HepG2 (cell line): ENCODE data around the gene HES6. TPM values are rescaled to one million over a fixed set of nuclear protein-coding genes. Genes with fewer than 3 reads are reported as not detected.

Experiments
- ARID2 ChIP-seq: sonication (generic); formaldehyde crosslinking; IDR thresholded peaks from 2 replicates; pipeline ENCODE4 v1.8.1; 2022; ENCODE audit warnings: mild to moderate bottlenecking, missing genetic modification reagents, borderline replicate concordance
- CREBL2 ChIP-seq: sonication (generic); formaldehyde crosslinking; IDR thresholded peaks from 2 replicates; pipeline ENCODE4 v1.8.1; 2023; ENCODE audit warnings: missing genetic modification reagents, mild to moderate bottlenecking, borderline replicate concordance
- CTCF ChIP-seq: sonication (generic); formaldehyde crosslinking; IDR thresholded peaks from 2 replicates; pipeline ENCODE4 v1.5.0; 2020; ENCODE audit warnings: mild to moderate bottlenecking, missing genetic modification reagents, moderate library complexity
- LRRFIP1 ChIP-seq: sonication (generic); formaldehyde crosslinking; conservative IDR thresholded peaks from 2 replicates; pipeline ENCODE4 v1.4.0; 2020; ENCODE audit warnings: missing genetic modification reagents
- MAZ ChIP-seq, 2 experiments: sonication (generic) in 1 of 2; formaldehyde crosslinking in 1 of 2; IDR thresholded peaks; 2 replicates each; pipeline versions ENCODE4 v1.5.0 to v1.6.1; 2012 to 2020; ENCODE audit warnings: low read depth in 2 of 2, mild to moderate bottlenecking in 2 of 2, borderline replicate concordance in 1 of 2, improper control_type of control experiment in 1 of 2, low read length in 1 of 2, missing genetic modification reagents in 1 of 2, moderate library complexity in 1 of 2
- PHF21A ChIP-seq: sonication (generic); formaldehyde crosslinking; IDR thresholded peaks from 2 replicates; pipeline ENCODE4 v1.5.0; 2020; ENCODE audit warnings: mild to moderate bottlenecking, missing genetic modification reagents
- SSRP1 ChIP-seq: IDR thresholded peaks from 2 replicates; pipeline ENCODE4 v1.6.1; 2016; ENCODE audit warnings: control low read depth
- ZBTB21 ChIP-seq: sonication (generic); formaldehyde crosslinking; IDR thresholded peaks from 2 replicates; pipeline ENCODE4 v1.4.0; 2020; ENCODE audit warnings: missing genetic modification reagents
- ZNF350 ChIP-seq: sonication (generic); formaldehyde crosslinking; IDR thresholded peaks from 2 replicates; pipeline ENCODE4 v1.4.0; 2020; ENCODE audit warnings: mild to moderate bottlenecking, low read depth, missing genetic modification reagents, borderline replicate concordance
- ZNF468 ChIP-seq: sonication (generic); formaldehyde crosslinking; IDR thresholded peaks from 2 replicates; pipeline ENCODE4 v1.8.0; 2022; ENCODE audit warnings: mild to moderate bottlenecking, moderate library complexity, missing genetic modification reagents
- ZNF768 ChIP-seq: sonication (generic); formaldehyde crosslinking; IDR thresholded peaks from 2 replicates; pipeline ENCODE4 v1.4.0; 2020; ENCODE audit warnings: missing genetic modification reagents
- polyA plus RNA-seq, 8 experiments: library from polyadenylated mRNA; depleted of rRNA in 3 of 8; stranded (reverse) in 7 of 8; unstranded in 1 of 8; fragments of >200 nt; fragmentation: Illumina TruSeq in 4 of 8; extraction: Trizol in 4 of 8; gene quantifications; 2 replicates each; pipeline versions ENCODE4 v1.2.1 to v1.2.3, GENCODE V29; 2011 to 2016; ENCODE audit warnings: low read depth in 4 of 8, missing spikeins in 1 of 8, mixed read lengths in 1 of 8; ENCODE audit not compliant: insufficient read depth in 1 of 8
- total RNA-seq, 5 experiments: library from RNA; depleted of rRNA; stranded (reverse); fragments of >200 nt; fragmentation: Illumina TruSeq; extraction: Trizol; gene quantifications; 2 replicates each; pipeline ENCODE4 v1.2.3, GENCODE V29; 2016; ENCODE audit warnings: low read depth in 1 of 5
- TF ChIP-seq, protein P1 (sequence below): sonication (generic); formaldehyde crosslinking; IDR thresholded peaks from 2 replicates; pipeline ENCODE4 v1.9.0; 2021; ENCODE audit warnings: missing genetic modification reagents, borderline replicate concordance

Gene HES6
- total and polyA plus RNA-seq, 2 of the 13 experiments (the other 11 are each of a cell fraction or from before 2014, with no cell fraction given): 19.5 to 82.8 TPM

DNA sequence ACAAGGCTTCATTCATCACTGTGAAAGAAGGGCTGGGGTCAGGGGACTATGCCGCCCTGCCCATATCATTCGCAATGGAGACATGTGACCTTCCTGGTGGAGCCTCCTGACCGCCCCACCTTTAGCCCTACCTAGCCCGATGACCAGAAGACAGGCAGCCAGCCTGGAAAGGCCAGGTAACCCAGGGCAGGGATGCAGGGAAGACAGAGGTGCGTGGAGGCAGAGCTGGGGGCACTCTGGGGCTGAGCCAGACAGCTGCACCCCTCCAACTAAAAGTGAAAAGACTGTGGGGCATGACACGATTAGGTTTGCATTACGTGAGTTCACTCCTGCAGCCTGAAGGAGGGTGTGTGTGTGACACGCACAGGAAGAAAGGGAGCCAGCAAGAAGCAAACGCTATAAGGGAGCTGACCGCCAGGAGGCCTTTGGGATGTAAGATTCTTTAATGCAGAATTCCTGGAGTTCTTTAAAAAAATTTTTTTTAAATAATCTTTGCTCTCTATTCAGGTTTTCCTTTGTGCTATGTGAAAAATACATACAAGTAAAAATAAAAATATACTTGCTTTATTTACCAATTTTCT is 3.7 kb upstream of the HES6 start (continued):
- TF ChIP-seq, protein P1, sequence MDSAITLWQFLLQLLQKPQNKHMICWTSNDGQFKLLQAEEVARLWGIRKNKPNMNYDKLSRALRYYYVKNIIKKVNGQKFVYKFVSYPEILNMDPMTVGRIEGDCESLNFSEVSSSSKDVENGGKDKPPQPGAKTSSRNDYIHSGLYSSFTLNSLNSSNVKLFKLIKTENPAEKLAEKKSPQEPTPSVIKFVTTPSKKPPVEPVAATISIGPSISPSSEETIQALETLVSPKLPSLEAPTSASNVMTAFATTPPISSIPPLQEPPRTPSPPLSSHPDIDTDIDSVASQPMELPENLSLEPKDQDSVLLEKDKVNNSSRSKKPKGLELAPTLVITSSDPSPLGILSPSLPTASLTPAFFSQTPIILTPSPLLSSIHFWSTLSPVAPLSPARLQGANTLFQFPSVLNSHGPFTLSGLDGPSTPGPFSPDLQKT (CRISPR knock-in tag): no peak
- TF ChIP-seq SSRP1 (CRISPR knock-in tag) (no peak), ARID2 (CRISPR knock-in tag) (0 out of 2 replicates have a peak, but pooled peaks have one; percentile 46), PHF21A (peak; percentile 64; the same call in 1 of the 2 replicates), CTCF (CRISPR knock-in tag) (peak; percentile 19; the same call in 1 of the 2 replicates), MAZ (IDR thresholded peaks at IDR 0.05; ENCODE audit: borderline replicate concordance, low read depth, low read length) (no peak), MAZ (CRISPR knock-in tag; IDR thresholded peaks at IDR 0.05; ENCODE audit: low read depth) (0 out of 2 replicates have a peak, but pooled peaks have one; percentile 6), LRRFIP1 (CRISPR knock-in tag) (no peak), ZNF468 (CRISPR knock-in tag) (0 out of 2 replicates have a peak, but pooled peaks have one; percentile 81), ZBTB21 (CRISPR knock-in tag) (no peak), CREBL2 (CRISPR knock-in tag) (no peak), ZNF350 (peak; percentile 11; the same call in 1 of the 2 replicates), ZNF768 (CRISPR knock-in tag) (peak; percentile 16; the same call in 1 of the 2 replicates)
